ENCODE results near the gene GUCA2B. TPM values are rescaled to one million over a fixed set of nuclear protein-coding genes. Genes with fewer than 3 reads are reported as not detected.

Gene GUCA2B
- total RNA-seq, 1 donor from 2014 or later, result not detected

GRCh38 chr1:42135426-42135825, 17.8 kb upstream of the GUCA2B start:
- Mint-ChIP-seq H3K36me3 (ENCODE audit: unreplicated experiment) (no peaks in the 10 kb centered on the region), H3K27me3 (ENCODE audit: unreplicated experiment) (peaks cover 38% of the 10 kb centered on the region), H3K9me3 (ENCODE audit: unreplicated experiment) (no peaks in the 10 kb centered on the region), H3K4me3 (ENCODE audit: unreplicated experiment) (no peak overlapping the region), H3K4me1 (ENCODE audit: unreplicated experiment) (no peaks in the 10 kb centered on the region), H3K27ac (ENCODE audit: unreplicated experiment) (no peak overlapping the region)
- no peak for TF ChIP-seq CTCF (IDR thresholded peaks at IDR 0.05)
- DNase-seq (ENCODE audit: extremely low spot score, unreplicated experiment), result no peak

- Mint-ChIP-seq H3K4me1 (ENCODE audit: unreplicated experiment) (no peaks in the 10 kb centered on the region), H3K9me3 (ENCODE audit: unreplicated experiment) (no peaks in the 10 kb centered on the region), H3K27ac (ENCODE audit: unreplicated experiment) (no peak overlapping the region), H3K27me3 (ENCODE audit: unreplicated experiment) (peaks cover 40% of the 10 kb centered on the region), H3K36me3 (ENCODE audit: unreplicated experiment) (no peaks in the 10 kb centered on the region), H3K4me3 (ENCODE audit: unreplicated experiment) (no peak overlapping the region)
- no peak for DNase-seq (ENCODE audit: extremely low spot score, unreplicated experiment)
- TF ChIP-seq CTCF (IDR thresholded peaks at IDR 0.05), result no peak
Observed at GRCh38 chr1:42136466-42136865, 16.7 kb upstream of the GUCA2B start.

- DNase-seq (ENCODE audit: extremely low spot score, unreplicated experiment), result peak; percentile 80
- no peak for TF ChIP-seq CTCF (IDR thresholded peaks at IDR 0.05)
- no peak overlapping the region for H3K4me3 Mint-ChIP-seq (ENCODE audit: unreplicated experiment)
- H3K27me3 Mint-ChIP-seq (ENCODE audit: unreplicated experiment), result peaks cover 46% of the 10 kb centered on the region
- no peak overlapping the region for H3K27ac Mint-ChIP-seq (ENCODE audit: unreplicated experiment)
- H3K4me1 Mint-ChIP-seq (ENCODE audit: unreplicated experiment), result no peaks in the 10 kb centered on the region
- H3K9me3 Mint-ChIP-seq (ENCODE audit: unreplicated experiment), result no peaks in the 10 kb centered on the region
- H3K36me3 Mint-ChIP-seq (ENCODE audit: unreplicated experiment), result no peaks in the 10 kb centered on the region
Observed at GRCh38 chr1:42137766-42138165, 15.4 kb upstream of the GUCA2B start.

GRCh38 chr1:42138586-42138985, 14.6 kb upstream of the GUCA2B start:
- no peak for TF ChIP-seq CTCF (IDR thresholded peaks at IDR 0.05)
- Mint-ChIP-seq H3K36me3 (ENCODE audit: unreplicated experiment) (no peaks in the 10 kb centered on the region), H3K4me3 (ENCODE audit: unreplicated experiment) (no peak overlapping the region), H3K9me3 (ENCODE audit: unreplicated experiment) (no peaks in the 10 kb centered on the region), H3K27me3 (ENCODE audit: unreplicated experiment) (peaks cover 50% of the 10 kb centered on the region), H3K4me1 (ENCODE audit: unreplicated experiment) (no peaks in the 10 kb centered on the region), H3K27ac (ENCODE audit: unreplicated experiment) (no peak overlapping the region)
- DNase-seq (ENCODE audit: extremely low spot score, unreplicated experiment), result no peak

GRCh38 chr1:42139444-42139843, 13.8 kb upstream of the GUCA2B start:
- H3K27me3 Mint-ChIP-seq (ENCODE audit: unreplicated experiment), result peaks cover 54% of the 10 kb centered on the region
- H3K4me3 Mint-ChIP-seq (ENCODE audit: unreplicated experiment), result no peak overlapping the region
- H3K36me3 Mint-ChIP-seq (ENCODE audit: unreplicated experiment), result no peaks in the 10 kb centered on the region
- no peaks in the 10 kb centered on the region for H3K9me3 Mint-ChIP-seq (ENCODE audit: unreplicated experiment)
- H3K27ac Mint-ChIP-seq (ENCODE audit: unreplicated experiment), result no peak overlapping the region
- no peaks in the 10 kb centered on the region for H3K4me1 Mint-ChIP-seq (ENCODE audit: unreplicated experiment)
- DNase-seq (ENCODE audit: extremely low spot score, unreplicated experiment), result no peak
- TF ChIP-seq CTCF (IDR thresholded peaks at IDR 0.05), result no peak
